Measurements from ENCODE around the gene IL18BP.

IL18BP gene

GRCh38 chr11:72038491-72038890 is 39.8 kb downstream of the IL18BP start:
- Histone ChIP-seq H4K20me1 (ENCODE audit: low read depth, low read length) (peaks cover 4% of the 10 kb centered on the region; the same call in 1 of the 2 replicates), H3K4me2 (ENCODE audit: low read depth, low read length, poor library complexity, severe bottlenecking) (peak overlapping the region; percentile 95), H3K9ac (ENCODE audit: low read length) (peak overlapping the region; percentile 70), H3K27ac (ENCODE audit: low read depth, low read length) (peak overlapping the region; percentile 85), H3K9me3 (ENCODE audit: insufficient read depth, low read length) (no peaks in the 10 kb centered on the region), H3K27me3 (ENCODE audit: low read length) (no peaks in the 10 kb centered on the region), H3K4me3 (ENCODE audit: insufficient read depth, low read length, poor library complexity, severe bottlenecking) (peak overlapping the region; percentile 66), H3K9me2 (replicated peaks; ENCODE audit: insufficient read depth, low read length) (no peaks in the 10 kb centered on the region), H3F3A (ENCODE audit: insufficient read depth) (peaks cover 29% of the 10 kb centered on the region), H3K79me2 (ENCODE audit: insufficient read depth, low read length) (peaks cover 83% of the 10 kb centered on the region), H3K36me3 (ENCODE audit: low read length) (0 out of 2 replicates have a peak, but pooled peaks cover 2% of the 10 kb centered on the region), H2AFZ (ENCODE audit: low read depth, low read length, severe bottlenecking) (no peak overlapping the region)
- no peak for TF ChIP-seq EZH2phosphoT487 (conservative IDR thresholded peaks at IDR 0.05; ENCODE audit: low read length)
- no peak for TF ChIP-seq CTCF (IDR thresholded peaks at IDR 0.05; ENCODE audit: insufficient read depth, low read length, poor library complexity, severe bottlenecking)

- H3K79me2 ChIP-seq (ENCODE audit: insufficient read depth, low read length): peaks cover 76% of the 10 kb centered on the region
- H3K9ac ChIP-seq (ENCODE audit: low read length): peak overlapping the region; percentile 70
- H3K4me3 ChIP-seq (ENCODE audit: insufficient read depth, low read length, poor library complexity, severe bottlenecking): peak overlapping the region; percentile 66
- no peaks in the 10 kb centered on the region for H3K36me3 ChIP-seq (ENCODE audit: low read length)
- H2AFZ ChIP-seq (ENCODE audit: low read depth, low read length, severe bottlenecking): no peak overlapping the region
- H3K27ac ChIP-seq (ENCODE audit: low read depth, low read length): peak overlapping the region; percentile 85
- H4K20me1 ChIP-seq (ENCODE audit: low read depth, low read length): peaks cover 4% of the 10 kb centered on the region; the same call in 1 of the 2 replicates
- no peaks in the 10 kb centered on the region for H3K27me3 ChIP-seq (ENCODE audit: low read length)
- no peaks in the 10 kb centered on the region for H3K9me3 ChIP-seq (ENCODE audit: insufficient read depth, low read length)
- H3F3A ChIP-seq (ENCODE audit: insufficient read depth): peaks cover 29% of the 10 kb centered on the region
- peak overlapping the region; percentile 95 for H3K4me2 ChIP-seq (ENCODE audit: low read depth, low read length, poor library complexity, severe bottlenecking)
- H3K9me2 ChIP-seq (replicated peaks; ENCODE audit: insufficient read depth, low read length): no peaks in the 10 kb centered on the region
- TF ChIP-seq EZH2phosphoT487 (conservative IDR thresholded peaks at IDR 0.05; ENCODE audit: low read length): no peak
Measured at GRCh38 chr11:72039031-72039855, 40.5 kb downstream of the IL18BP start.

DNA sequence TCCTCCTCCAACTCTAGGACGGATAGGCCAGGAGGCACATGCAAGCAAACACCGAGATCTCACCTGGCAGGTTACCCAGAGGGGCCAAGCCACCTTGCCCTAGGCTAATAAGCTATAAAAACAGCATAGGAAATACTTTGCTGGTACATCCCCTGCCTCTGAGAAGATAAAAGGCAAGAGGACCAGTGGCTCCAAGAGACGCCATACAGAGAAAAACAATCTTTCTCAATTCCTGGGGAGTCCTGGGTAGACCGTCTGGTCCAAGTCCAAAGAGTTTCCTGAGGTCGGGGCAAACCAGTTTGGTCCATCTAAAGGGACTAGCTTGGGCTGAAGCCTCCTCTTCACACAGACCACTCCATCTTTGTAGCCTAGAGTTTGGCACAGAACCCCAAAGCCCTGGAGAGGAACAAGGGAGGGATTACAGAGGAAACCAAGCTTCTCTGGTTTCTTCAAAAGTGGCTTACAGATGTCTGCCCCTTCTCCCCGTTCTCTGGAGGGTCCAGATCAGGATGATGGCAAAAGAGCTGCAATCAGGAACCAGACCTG is 41.2 kb downstream of the IL18BP start:
- peaks cover 4% of the 10 kb centered on the region; the same call in 1 of the 2 replicates for H4K20me1 ChIP-seq (ENCODE audit: low read depth, low read length)
- no peaks in the 10 kb centered on the region for H3K9me2 ChIP-seq (replicated peaks; ENCODE audit: insufficient read depth, low read length)
- peak overlapping the region; percentile 85 for H3K27ac ChIP-seq (ENCODE audit: low read depth, low read length)
- H3K9me3 ChIP-seq (ENCODE audit: insufficient read depth, low read length): no peaks in the 10 kb centered on the region
- no peak for TF ChIP-seq EZH2phosphoT487 (conservative IDR thresholded peaks at IDR 0.05; ENCODE audit: low read length)
- no peak for TF ChIP-seq CTCF (IDR thresholded peaks at IDR 0.05; ENCODE audit: insufficient read depth, low read length, poor library complexity, severe bottlenecking)
- H3K9ac ChIP-seq (ENCODE audit: low read length): peak overlapping the region; percentile 70
- no peaks in the 10 kb centered on the region for H3K36me3 ChIP-seq (ENCODE audit: low read length)
- H3K4me3 ChIP-seq (ENCODE audit: insufficient read depth, low read length, poor library complexity, severe bottlenecking): peak overlapping the region; percentile 66
- no peak overlapping the region for H2AFZ ChIP-seq (ENCODE audit: low read depth, low read length, severe bottlenecking)
- H3K27me3 ChIP-seq (ENCODE audit: low read length): no peaks in the 10 kb centered on the region
- peaks cover 77% of the 10 kb centered on the region for H3K79me2 ChIP-seq (ENCODE audit: insufficient read depth, low read length)
- peak overlapping the region; percentile 95 for H3K4me2 ChIP-seq (ENCODE audit: low read depth, low read length, poor library complexity, severe bottlenecking)
- peaks cover 29% of the 10 kb centered on the region for H3F3A ChIP-seq (ENCODE audit: insufficient read depth)
